CD4-positive, alpha-beta T cell treated with Interferon alpha-2 for 1 hour (primary cell): ENCODE results near the gene CELA2A.
"Not testable (repeated sequence)": the region's sequence is repeated elsewhere in the genome, so short reads cannot be mapped to it uniquely, and the experiment has no call there.

Source experiments
- DNase-seq, 2 donors: peaks; one replicate each; pipeline ENCODE4 v3.0.0-alpha.2; 2020 to 2022

Gene CELA2A

GRCh38 chr1:15504436-15504835, 47.9 kb downstream of the CELA2A start:
- no peak for DNase-seq

GRCh38 chr1:15506831-15507230, 50.3 kb downstream of the CELA2A start:
- no peak for DNase-seq

GRCh38 chr1:15507278-15507677, 50.7 kb downstream of the CELA2A start:
- no peak for DNase-seq

- DNase-seq, result no peak
These were observed 52.4 kb downstream of the CELA2A start for GRCh38 chr1:15508700-15509487.

GRCh38 chr1:15509586-15509985, 53.1 kb downstream of the CELA2A start:
- no peak for DNase-seq

- DNase-seq, result no peak
These were observed 54.3 kb downstream of the CELA2A start for GRCh38 chr1:15510611-15511405.

- DNase-seq, result no peak
These were observed 56.7 kb downstream of the CELA2A start for GRCh38 chr1:15513192-15513591.

GRCh38 chr1:15513919-15514318, 57.4 kb downstream of the CELA2A start:
- no peak for DNase-seq

GRCh38 chr1:15514557-15514956, 58.0 kb downstream of the CELA2A start:
- DNase-seq, result not testable (repeated sequence)

- DNase-seq, result no peak
These were observed 58.6 kb downstream of the CELA2A start for GRCh38 chr1:15515022-15515663.

- DNase-seq, result no peak
These were observed 63.1 kb downstream of the CELA2A start for GRCh38 chr1:15519625-15520024.

GRCh38 chr1:15521206-15521906, 64.8 kb downstream of the CELA2A start:
- peak in 1 of 2 donors; percentile 24 for DNase-seq
